Liver (tissue), 9 donors: Measurements from ENCODE around the gene PXYLP1. TPM values are rescaled to one million over a fixed set of nuclear protein-coding genes. Genes with fewer than 3 reads are reported as not detected.

Experiments
- DNase-seq: peaks from one replicate; pipeline ENCODE4 v3.0.0-alpha.2; 2017; ENCODE audit warnings: low spot score
- H3K27ac ChIP-seq, 2 donors: one replicate each; pipeline ENCODE4 v1.7.0; 2013; ENCODE audit warnings: inconsistent platforms in 2 of 2, low read length in 2 of 2, control low read depth in 1 of 2, low read depth in 1 of 2, mild to moderate bottlenecking in 1 of 2
- H3K27me3 ChIP-seq, 4 donors: one replicate each; pipeline versions ENCODE4 v1.6.1 to v1.7.0; 2013; ENCODE audit warnings: low read length in 3 of 4, inconsistent platforms in 1 of 4, mild to moderate bottlenecking in 1 of 4, moderate library complexity in 1 of 4; ENCODE audit not compliant: control insufficient read depth in 4 of 4, insufficient read depth in 4 of 4
- H3K36me3 ChIP-seq, 4 donors: one replicate each; pipeline versions ENCODE4 v1.6.1 to v1.7.0; 2013; ENCODE audit warnings: low read length in 3 of 4, mild to moderate bottlenecking in 3 of 4, low read depth in 1 of 4, moderate library complexity in 1 of 4; ENCODE audit not compliant: control insufficient read depth in 4 of 4, insufficient read depth in 3 of 4
- H3K4me1 ChIP-seq, 4 donors: one replicate each; pipeline versions ENCODE4 v1.6.1 to v1.7.0; 2013; ENCODE audit warnings: low read length in 3 of 4, mild to moderate bottlenecking in 3 of 4, moderate library complexity in 1 of 4; ENCODE audit not compliant: control insufficient read depth in 4 of 4, insufficient read depth in 4 of 4
- H3K4me3 ChIP-seq, 3 donors: one replicate each; pipeline versions ENCODE4 v1.6.1 to v1.7.0; 2013; ENCODE audit warnings: low read length in 3 of 3, control low read depth in 1 of 3, low read depth in 1 of 3, mild to moderate bottlenecking in 1 of 3
- H3K9ac ChIP-seq, 2 donors: one replicate each; pipeline ENCODE4 v1.7.0; 2013; ENCODE audit warnings: low read length in 2 of 2, mild to moderate bottlenecking in 2 of 2, moderate library complexity in 2 of 2, control low read depth in 1 of 2, low read depth in 1 of 2
- H3K9me3 ChIP-seq, 4 donors: one replicate each; pipeline versions ENCODE4 v1.6.1 to v1.7.0; 2013; ENCODE audit warnings: low read length in 3 of 4; ENCODE audit not compliant: control insufficient read depth in 4 of 4
- EGR1 ChIP-seq, 2 donors: IDR thresholded peaks; 2 replicates each; pipeline ENCODE4 v1.6.1; 2016 to 2018; ENCODE audit warnings: antibody characterized with exemption in 2 of 2, low read depth in 2 of 2
- FOXA2 ChIP-seq: IDR thresholded peaks from 2 replicates; pipeline ENCODE4 v1.6.1; 2016; ENCODE audit warnings: antibody characterized with exemption
- GABPA ChIP-seq, 2 donors: IDR thresholded peaks in 1 of 2; conservative IDR thresholded peaks in 1 of 2; 2 replicates each; pipeline ENCODE4 v1.6.1; 2016; ENCODE audit warnings: antibody characterized with exemption in 2 of 2, mild to moderate bottlenecking in 1 of 2, moderate library complexity in 1 of 2
- HNF4A ChIP-seq, 2 donors: conservative IDR thresholded peaks; 2 replicates each; pipeline ENCODE4 v1.6.1; 2016; ENCODE audit warnings: antibody characterized with exemption in 2 of 2, mild to moderate bottlenecking in 2 of 2
- HNF4G ChIP-seq: IDR thresholded peaks from 2 replicates; pipeline ENCODE4 v1.6.1; 2016; ENCODE audit warnings: antibody characterized with exemption
- NR2F2 ChIP-seq: IDR thresholded peaks from 2 replicates; pipeline ENCODE4 v1.6.1; 2016; ENCODE audit warnings: antibody characterized with exemption
- RAD21 ChIP-seq, 2 donors: IDR thresholded peaks; 2 replicates each; pipeline ENCODE4 v1.6.1; 2016; ENCODE audit warnings: antibody characterized with exemption in 2 of 2, mild to moderate bottlenecking in 2 of 2
- RXRA ChIP-seq, 2 donors: IDR thresholded peaks; 2 replicates each; pipeline ENCODE4 v1.6.1; 2017 to 2018; ENCODE audit warnings: antibody characterized with exemption in 2 of 2, mild to moderate bottlenecking in 1 of 2
- TAF1 ChIP-seq: conservative IDR thresholded peaks from 2 replicates; pipeline ENCODE4 v1.6.1; 2016; ENCODE audit warnings: antibody characterized with exemption, mild to moderate bottlenecking
- YY1 ChIP-seq: IDR thresholded peaks from 2 replicates; pipeline ENCODE4 v1.6.1; 2016; ENCODE audit warnings: antibody characterized with exemption, mild to moderate bottlenecking
- WGBS: extraction: QIAGEN DNeasy Blood & Tissue Kit; methylation state at CpG from one replicate; pipeline ENCODE4 v1.1.7; 2013; 5-methylcytosine and 5-hydroxymethylcytosine counted together
- polyA plus RNA-seq, 2 donors: library from polyadenylated mRNA; stranded (reverse) in 1 of 2; unstranded in 1 of 2; fragments of 200-250 nt in 1 of 2; fragments of >200 nt in 1 of 2; fragmentation: Nextera tagmentation in 1 of 2; extraction: Ambion mirVana in 1 of 2; gene quantifications; one replicate each; pipeline versions ENCODE4 v1.2.1 to v1.2.3, GENCODE V29; 2013 to 2015
- total RNA-seq, 2 donors: library from RNA; depleted of rRNA; stranded (reverse); fragments of >200 nt; gene quantifications; one replicate each; pipeline ENCODE4 v1.2.3, GENCODE V29; 2014
- TF ChIP-seq, protein P1 (sequence below): IDR thresholded peaks from 2 replicates; pipeline ENCODE4 v1.6.1; 2016; ENCODE audit warnings: antibody characterized with exemption
- TF ChIP-seq, protein P2 (sequence below): IDR thresholded peaks from 2 replicates; pipeline ENCODE4 v1.6.1; 2016; ENCODE audit warnings: antibody characterized with exemption
- TF ChIP-seq, protein P3 (sequence below): IDR thresholded peaks from 2 replicates; pipeline ENCODE4 v1.6.1; 2016; ENCODE audit warnings: antibody characterized with exemption
- TF ChIP-seq, protein P4 (sequence below): IDR thresholded peaks from 2 replicates; pipeline ENCODE4 v1.6.1; 2016; ENCODE audit warnings: antibody characterized with exemption, mild to moderate bottlenecking
- donor health status: healthy.
- donor health status: healthy.
- donor health status: healthy.
- donor health status: healthy.
- donor health status: healthy.

PXYLP1 gene
- total and polyA plus RNA-seq, 4 donors: 1.1 to 5.3 (median 3.1) TPM

DNA sequence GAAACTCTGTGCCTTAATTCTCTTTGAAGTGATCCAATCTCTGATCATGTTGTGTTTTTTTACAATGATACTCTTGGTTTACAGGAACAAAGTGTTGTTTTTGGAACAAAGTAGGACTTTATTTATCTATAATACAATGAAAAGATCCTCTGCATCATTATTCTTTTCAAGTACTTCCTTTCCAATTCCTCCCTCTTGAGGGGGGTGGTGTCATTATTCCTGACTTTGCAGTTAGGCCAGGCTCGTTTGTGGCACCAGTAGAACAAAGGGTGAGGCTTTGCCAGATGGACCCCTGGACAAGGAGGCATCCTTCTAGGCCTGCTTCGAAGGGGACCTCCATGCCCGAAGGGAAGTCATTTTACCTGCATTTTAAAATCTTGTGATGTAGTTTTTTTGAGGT, 95.0 kb downstream of the PXYLP1 start:
- H3K9ac ChIP-seq: no peak overlapping the region
- H3K27me3 ChIP-seq: no peaks in the 10 kb centered on the region
- no peak overlapping the region for H3K27ac ChIP-seq
- TF ChIP-seq FOXA2: no peak
- TF ChIP-seq HNF4G: no peak
- TF ChIP-seq RXRA (IDR thresholded peaks at IDR 0.05): no peak
- no peak for TF ChIP-seq YY1
- TF ChIP-seq NR2F2: no peak
- no peak for TF ChIP-seq HNF4A (conservative IDR thresholded peaks at IDR 0.05)
- no peaks in the 10 kb centered on the region for H3K9me3 ChIP-seq
- 83% methylated on average over 3 of the region's 3 CpGs for WGBS
- DNase-seq: no peak
- H3K36me3 ChIP-seq: no peaks in the 10 kb centered on the region
- H3K4me1 ChIP-seq: peaks cover 1 to 27% (median 11%) of the 10 kb centered on the region in 4 donors
- H3K4me3 ChIP-seq: no peak overlapping the region

- 89% methylated on average over 7 of the region's 7 CpGs for WGBS
- DNase-seq: no peak
- Histone ChIP-seq H3K9me3 (no peaks in the 10 kb centered on the region), H3K27me3 (no peaks in the 10 kb centered on the region), H3K4me1 (peaks cover 1 to 26% (median 11%) of the 10 kb centered on the region in 4 donors), H3K36me3 (no peaks in the 10 kb centered on the region), H3K9ac (no peak overlapping the region), H3K4me3 (no peak overlapping the region), H3K27ac (no peak overlapping the region)
- TF ChIP-seq, protein P1, sequence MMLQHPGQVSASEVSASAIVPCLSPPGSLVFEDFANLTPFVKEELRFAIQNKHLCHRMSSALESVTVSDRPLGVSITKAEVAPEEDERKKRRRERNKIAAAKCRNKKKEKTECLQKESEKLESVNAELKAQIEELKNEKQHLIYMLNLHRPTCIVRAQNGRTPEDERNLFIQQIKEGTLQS: no peak
These were observed 96.9 kb downstream of the PXYLP1 start for GRCh38 chr3:141328286-141329166.

DNA sequence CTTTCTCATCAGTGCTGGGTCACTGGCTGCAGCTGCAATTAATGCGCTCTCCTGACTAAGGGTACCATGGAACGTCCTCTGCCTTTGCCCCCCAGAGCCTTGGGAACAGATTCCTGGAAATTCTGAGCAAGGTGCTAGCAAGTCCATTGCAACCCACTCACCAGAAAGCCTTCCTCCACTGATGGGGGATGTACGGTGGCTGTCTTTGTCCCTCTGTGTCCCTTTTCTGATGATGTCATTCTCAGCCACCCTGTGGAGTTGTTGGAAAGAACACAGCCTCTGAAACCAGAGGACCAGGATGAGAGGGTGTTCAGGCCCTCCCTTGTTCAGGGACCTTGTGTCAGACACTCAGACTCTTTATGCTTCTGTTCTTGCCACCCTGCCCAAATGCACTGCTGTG, 98.6 kb downstream of the PXYLP1 start:
- no peaks in the 10 kb centered on the region for H3K9me3 ChIP-seq
- no peak overlapping the region for H3K9ac ChIP-seq
- DNase-seq: no peak
- H3K27ac ChIP-seq: no peak overlapping the region
- peaks cover 1 to 10% (median 4%) of the 10 kb centered on the region in 4 donors for H3K4me1 ChIP-seq
- no peaks in the 10 kb centered on the region for H3K27me3 ChIP-seq
- no peaks in the 10 kb centered on the region for H3K36me3 ChIP-seq
- TF ChIP-seq NR2F2: no peak
- TF ChIP-seq HNF4A (conservative IDR thresholded peaks at IDR 0.05): no peak
- TF ChIP-seq, protein P2, sequence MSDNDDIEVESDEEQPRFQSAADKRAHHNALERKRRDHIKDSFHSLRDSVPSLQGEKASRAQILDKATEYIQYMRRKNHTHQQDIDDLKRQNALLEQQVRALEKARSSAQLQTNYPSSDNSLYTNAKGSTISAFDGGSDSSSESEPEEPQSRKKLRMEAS: no peak
- H3K4me3 ChIP-seq: no peak overlapping the region
- 95% methylated on average over 3 of the region's 3 CpGs for WGBS

GRCh38 chr3:141330718-141331376, 99.2 kb downstream of the PXYLP1 start:
- H3K27me3 ChIP-seq: no peaks in the 10 kb centered on the region
- H3K4me3 ChIP-seq: no peak overlapping the region
- no peak overlapping the region for H3K27ac ChIP-seq
- 91% methylated on average over 3 of the region's 3 CpGs for WGBS
- no peaks in the 10 kb centered on the region for H3K36me3 ChIP-seq
- H3K9me3 ChIP-seq: no peaks in the 10 kb centered on the region
- peaks cover 1 to 4% (median 3%) of the 10 kb centered on the region in 4 donors for H3K4me1 ChIP-seq
- no peak overlapping the region for H3K9ac ChIP-seq
- DNase-seq: no peak
- TF ChIP-seq, protein P1: no peak
- no peak for TF ChIP-seq TAF1
- TF ChIP-seq YY1: no peak
- no peak for TF ChIP-seq RAD21 (IDR thresholded peaks at IDR 0.05)
- no peak for TF ChIP-seq NR2F2
- TF ChIP-seq GABPA (IDR thresholded peaks at IDR 0.05 in 1 of 2, conservative IDR thresholded peaks at IDR 0.05 in 1 of 2): no peak
- no peak for TF ChIP-seq EGR1 (IDR thresholded peaks at IDR 0.05; ENCODE audit: low read depth in 2 of 2)
- TF ChIP-seq, protein P2: no peak
- TF ChIP-seq HNF4G: no peak
- TF ChIP-seq, protein P3, sequence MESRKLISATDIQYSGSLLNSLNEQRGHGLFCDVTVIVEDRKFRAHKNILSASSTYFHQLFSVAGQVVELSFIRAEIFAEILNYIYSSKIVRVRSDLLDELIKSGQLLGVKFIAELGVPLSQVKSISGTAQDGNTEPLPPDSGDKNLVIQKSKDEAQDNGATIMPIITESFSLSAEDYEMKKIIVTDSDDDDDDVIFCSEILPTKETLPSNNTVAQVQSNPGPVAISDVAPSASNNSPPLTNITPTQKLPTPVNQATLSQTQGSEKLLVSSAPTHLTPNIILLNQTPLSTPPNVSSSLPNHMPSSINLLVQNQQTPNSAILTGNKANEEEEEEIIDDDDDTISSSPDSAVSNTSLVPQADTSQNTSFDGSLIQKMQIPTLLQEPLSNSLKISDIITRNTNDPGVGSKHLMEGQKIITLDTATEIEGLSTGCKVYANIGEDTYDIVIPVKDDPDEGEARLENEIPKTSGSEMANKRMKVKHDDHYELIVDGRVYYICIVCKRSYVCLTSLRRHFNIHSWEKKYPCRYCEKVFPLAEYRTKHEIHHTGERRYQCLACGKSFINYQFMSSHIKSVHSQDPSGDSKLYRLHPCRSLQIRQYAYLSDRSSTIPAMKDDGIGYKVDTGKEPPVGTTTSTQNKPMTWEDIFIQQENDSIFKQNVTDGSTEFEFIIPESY: no peak
- TF ChIP-seq RXRA (IDR thresholded peaks at IDR 0.05): no peak
- no peak for TF ChIP-seq HNF4A (conservative IDR thresholded peaks at IDR 0.05)
- TF ChIP-seq, protein P4, sequence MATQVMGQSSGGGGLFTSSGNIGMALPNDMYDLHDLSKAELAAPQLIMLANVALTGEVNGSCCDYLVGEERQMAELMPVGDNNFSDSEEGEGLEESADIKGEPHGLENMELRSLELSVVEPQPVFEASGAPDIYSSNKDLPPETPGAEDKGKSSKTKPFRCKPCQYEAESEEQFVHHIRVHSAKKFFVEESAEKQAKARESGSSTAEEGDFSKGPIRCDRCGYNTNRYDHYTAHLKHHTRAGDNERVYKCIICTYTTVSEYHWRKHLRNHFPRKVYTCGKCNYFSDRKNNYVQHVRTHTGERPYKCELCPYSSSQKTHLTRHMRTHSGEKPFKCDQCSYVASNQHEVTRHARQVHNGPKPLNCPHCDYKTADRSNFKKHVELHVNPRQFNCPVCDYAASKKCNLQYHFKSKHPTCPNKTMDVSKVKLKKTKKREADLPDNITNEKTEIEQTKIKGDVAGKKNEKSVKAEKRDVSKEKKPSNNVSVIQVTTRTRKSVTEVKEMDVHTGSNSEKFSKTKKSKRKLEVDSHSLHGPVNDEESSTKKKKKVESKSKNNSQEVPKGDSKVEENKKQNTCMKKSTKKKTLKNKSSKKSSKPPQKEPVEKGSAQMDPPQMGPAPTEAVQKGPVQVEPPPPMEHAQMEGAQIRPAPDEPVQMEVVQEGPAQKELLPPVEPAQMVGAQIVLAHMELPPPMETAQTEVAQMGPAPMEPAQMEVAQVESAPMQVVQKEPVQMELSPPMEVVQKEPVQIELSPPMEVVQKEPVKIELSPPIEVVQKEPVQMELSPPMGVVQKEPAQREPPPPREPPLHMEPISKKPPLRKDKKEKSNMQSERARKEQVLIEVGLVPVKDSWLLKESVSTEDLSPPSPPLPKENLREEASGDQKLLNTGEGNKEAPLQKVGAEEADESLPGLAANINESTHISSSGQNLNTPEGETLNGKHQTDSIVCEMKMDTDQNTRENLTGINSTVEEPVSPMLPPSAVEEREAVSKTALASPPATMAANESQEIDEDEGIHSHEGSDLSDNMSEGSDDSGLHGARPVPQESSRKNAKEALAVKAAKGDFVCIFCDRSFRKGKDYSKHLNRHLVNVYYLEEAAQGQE: no peak
